ENCODE data around the gene XYLT1. TPM values are rescaled to one million over a fixed set of nuclear protein-coding genes. Genes with fewer than 3 reads are reported as not detected.

The XYLT1 gene
- total and polyA plus RNA-seq, 2 of the 13 experiments (the other 11 are each of a cell fraction or from before 2014, with no cell fraction given) = not detected

- TF ChIP-seq ARID4A (CRISPR knock-in tag; IDR thresholded peaks at IDR 0.05; ENCODE audit: borderline replicate concordance) (no peak), FOSL2 (CRISPR knock-in tag; IDR thresholded peaks at IDR 0.05) (no peak)
Observed at GRCh38 chr16:17246974-17247732, 223.6 kb downstream of the XYLT1 start (continued).

GRCh38 chr16:17246268-17246885 lies 224.4 kb downstream of the XYLT1 start:
- TF ChIP-seq USF2 (IDR thresholded peaks at IDR 0.05; ENCODE audit: low read depth, low read length) (0 out of 2 replicates have a peak, but pooled peaks have one; percentile 15), USF2 (CRISPR knock-in tag; IDR thresholded peaks at IDR 0.05; ENCODE audit: borderline replicate concordance) (no peak), ZNF766 (CRISPR knock-in tag; IDR thresholded peaks at IDR 0.05; ENCODE audit: borderline replicate concordance) (no peak), HES4 (CRISPR knock-in tag; IDR thresholded peaks at IDR 0.05; ENCODE audit: borderline replicate concordance) (no peak)
- Histone ChIP-seq H3K4me3 (replicated peaks in 1 of 3; ENCODE audit: insufficient read depth in 1 of 3, low read depth in 2 of 3, low read length in 3 of 3) (no peak overlapping the region), H3K79me2 (ENCODE audit: insufficient read depth, low read length) (no peaks in the 10 kb centered on the region), H2AFZ (ENCODE audit: low read length) (no peak overlapping the region), H3K9ac (ENCODE audit: insufficient read depth, low read depth, low read length) (no peak overlapping the region), H3K4me2 (ENCODE audit: low read depth, low read length) (no peak overlapping the region), H3K27me3 (ENCODE audit: control insufficient read depth in 1 of 2, insufficient read depth in 2 of 2, low read length in 2 of 2) (peaks cover 3 to 17% of the 10 kb centered on the region in 2 experiments; a peak in 3 of 5 replicates), H3K9me3 (ENCODE audit: low read length) (no peaks in the 10 kb centered on the region), H3K36me3 (replicated peaks in 1 of 2; ENCODE audit: control insufficient read depth in 1 of 2, insufficient read depth in 2 of 2, low read length in 2 of 2) (no peaks in the 10 kb centered on the region), H3K27ac (ENCODE audit: extremely low read length, insufficient read depth, low read length) (no peak overlapping the region), H3K4me1 (ENCODE audit: insufficient read depth, low read length) (no peaks in the 10 kb centered on the region), H4K20me1 (ENCODE audit: insufficient read depth, low read length) (no peaks in the 10 kb centered on the region)
- FAIRE-seq = no peak
- no peak for DNase-seq (ENCODE audit: low spot score)
- no TSS peak for BruUV-seq (replicated peaks)
- no peak for ATAC-seq
- CTCF ChIA-PET (ENCODE audit: low intra/inter-chr PET ratio, low total read pairs) = no interaction called here
- POLR2A ChIA-PET = no interaction called here
- 45% methylated on average over 8 of the region's 8 CpGs for WGBS (ENCODE audit: low lambda C conversion rate)
- intact Hi-C loops (cut with micrococcal nuclease; ENCODE audit: unreplicated experiment) = no loop called here
- in situ Hi-C loops (cut with HindIII; ENCODE audit: extremely low pct_ligation_motif_present, low pct_unique_long_range_greater_than_20kb) = no loop called here

Measured in HepG2 (cell line).